T47D (cell line): ENCODE results near the gene ARHGAP8.

ENCODE experiments used
- DNase-seq, 2 experiments: peaks; one replicate each; pipeline versions ENCODE4 v3.0.0 to v3.0.0-alpha.2; 2011 to 2012; ENCODE audit warnings: low read depth in 1 of 2, low spot score in 1 of 2
- JUND ChIP-seq: IDR thresholded peaks from 2 replicates; pipeline ENCODE4 v1.6.1; 2012; ENCODE audit warnings: low read depth
- in situ Hi-C: cut with HindIII; loops from 2 replicates; pipeline ENCODE4 v1.10.0; 2016; ENCODE audit warnings: low sequenced_read_pairs, low pct_unique_long_range_greater_than_20kb

ARHGAP8 gene

DNA sequence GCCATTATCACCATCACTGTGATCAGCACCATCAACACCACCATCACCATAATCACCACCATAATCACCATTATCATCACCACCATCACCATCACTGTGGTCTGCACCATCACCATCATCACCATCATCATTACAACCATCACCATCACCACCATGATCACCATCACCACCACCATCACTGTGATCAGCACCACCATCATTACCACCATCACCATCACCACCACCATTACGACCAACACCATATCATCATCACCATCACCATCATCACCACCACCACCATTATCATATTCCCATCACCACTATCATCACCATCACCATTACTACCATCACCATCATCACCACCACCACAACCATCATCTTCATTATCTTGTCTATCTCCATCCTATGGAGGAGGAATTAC, 132.2 kb downstream of the ARHGAP8 start:
- TF ChIP-seq JUND, result no peak

DNA sequence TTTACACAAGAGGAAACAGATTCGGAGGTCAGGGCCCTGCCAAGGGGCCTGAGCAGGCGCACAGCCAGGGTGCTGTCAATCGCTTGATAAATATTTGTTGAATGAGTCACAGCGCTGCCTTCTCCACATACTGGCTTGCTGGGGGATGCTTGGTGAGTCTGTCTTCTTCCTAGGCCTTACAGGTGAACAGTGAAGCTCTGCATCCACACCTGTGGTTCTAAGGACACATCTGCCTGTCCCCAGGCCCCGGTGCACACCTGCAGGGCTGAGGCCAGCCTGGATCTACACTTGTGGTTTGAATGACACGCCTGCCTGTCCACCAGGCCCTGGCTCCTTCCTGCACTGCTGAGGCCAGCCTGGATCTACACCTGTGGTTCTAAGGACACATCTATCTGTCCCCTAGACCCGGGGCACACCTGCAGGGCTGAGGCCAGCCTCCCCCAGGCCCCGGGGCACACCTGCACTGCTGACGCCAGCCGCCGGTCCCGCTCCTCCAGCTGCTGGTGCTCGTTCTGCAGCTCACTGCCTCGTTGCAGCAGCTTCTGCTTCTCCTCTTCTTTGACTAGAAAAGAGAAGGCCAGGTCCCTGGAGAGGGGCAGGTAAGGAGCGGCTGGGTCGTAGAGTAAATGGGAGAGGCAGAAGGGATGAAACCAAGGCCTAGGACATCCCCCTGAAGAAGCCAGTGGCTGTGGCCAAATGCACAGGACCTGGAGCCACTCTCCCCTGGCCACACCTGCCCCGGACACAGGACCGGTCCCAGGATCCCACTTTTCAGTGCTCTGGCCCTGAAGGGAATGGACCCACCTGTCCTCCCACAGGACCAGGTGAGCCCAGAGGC, 132.8 kb downstream of the ARHGAP8 start:
- DNase-seq, result peak; percentile 19 to 26
- TF ChIP-seq JUND, result no peak
- in situ Hi-C loops, result no loop called here

More for the DNA sequence above, 132.2 kb downstream of the ARHGAP8 start:
- no peak for DNase-seq
- in situ Hi-C loops, result no loop called here

DNA sequence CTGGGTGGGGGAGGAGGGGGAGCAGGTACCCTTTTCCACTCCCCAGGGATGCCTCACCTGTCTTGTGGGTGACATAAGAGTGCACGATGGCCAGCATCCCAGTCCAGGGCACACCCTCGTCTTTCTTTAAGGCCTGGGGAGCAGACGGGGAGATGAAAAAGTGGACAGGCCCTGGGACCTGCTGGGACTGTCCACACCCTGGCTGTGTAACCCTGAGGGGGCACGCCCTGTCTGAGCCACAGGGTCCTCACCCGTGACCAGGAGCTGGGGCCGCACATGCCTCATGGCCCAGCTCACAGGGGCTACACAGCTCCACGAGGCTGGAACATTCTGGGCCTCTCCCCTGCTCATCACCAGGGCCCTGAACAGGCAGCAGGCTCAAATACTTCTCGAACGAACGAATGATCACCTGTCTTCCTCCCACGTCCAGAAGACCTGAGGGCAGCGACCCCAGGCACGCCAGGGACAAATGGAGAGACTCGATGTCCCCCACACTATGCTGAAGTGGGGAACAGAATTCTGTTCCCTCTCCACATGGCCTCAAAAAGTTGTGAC, 133.5 kb downstream of the ARHGAP8 start:
- in situ Hi-C loops, result no loop called here
- TF ChIP-seq JUND, result no peak
- DNase-seq, result no peak

DNA sequence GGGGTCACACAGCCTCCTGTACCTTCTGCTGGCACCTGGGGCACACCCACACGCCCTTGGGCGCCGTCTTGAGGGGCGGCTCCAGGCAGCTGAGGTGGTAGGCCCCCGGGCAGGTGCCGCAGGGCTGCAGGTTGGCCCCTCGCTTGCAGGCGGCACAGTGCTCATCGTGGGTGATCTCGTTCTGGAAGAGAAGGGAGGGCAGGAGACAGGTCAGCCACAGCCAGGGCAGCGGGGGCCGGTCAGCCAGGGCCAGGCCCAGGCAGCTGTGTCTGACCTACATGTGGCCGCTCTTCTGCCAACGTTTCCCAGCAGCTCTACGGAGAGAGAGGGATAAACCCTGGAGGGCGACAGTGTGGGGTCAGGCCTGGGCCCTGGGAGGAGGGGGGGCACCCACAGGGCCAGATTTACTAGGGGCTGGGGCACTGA, 135.6 kb downstream of the ARHGAP8 start:
- DNase-seq, result no peak
- no peak for TF ChIP-seq JUND
- in situ Hi-C loops, result no loop called here

DNA sequence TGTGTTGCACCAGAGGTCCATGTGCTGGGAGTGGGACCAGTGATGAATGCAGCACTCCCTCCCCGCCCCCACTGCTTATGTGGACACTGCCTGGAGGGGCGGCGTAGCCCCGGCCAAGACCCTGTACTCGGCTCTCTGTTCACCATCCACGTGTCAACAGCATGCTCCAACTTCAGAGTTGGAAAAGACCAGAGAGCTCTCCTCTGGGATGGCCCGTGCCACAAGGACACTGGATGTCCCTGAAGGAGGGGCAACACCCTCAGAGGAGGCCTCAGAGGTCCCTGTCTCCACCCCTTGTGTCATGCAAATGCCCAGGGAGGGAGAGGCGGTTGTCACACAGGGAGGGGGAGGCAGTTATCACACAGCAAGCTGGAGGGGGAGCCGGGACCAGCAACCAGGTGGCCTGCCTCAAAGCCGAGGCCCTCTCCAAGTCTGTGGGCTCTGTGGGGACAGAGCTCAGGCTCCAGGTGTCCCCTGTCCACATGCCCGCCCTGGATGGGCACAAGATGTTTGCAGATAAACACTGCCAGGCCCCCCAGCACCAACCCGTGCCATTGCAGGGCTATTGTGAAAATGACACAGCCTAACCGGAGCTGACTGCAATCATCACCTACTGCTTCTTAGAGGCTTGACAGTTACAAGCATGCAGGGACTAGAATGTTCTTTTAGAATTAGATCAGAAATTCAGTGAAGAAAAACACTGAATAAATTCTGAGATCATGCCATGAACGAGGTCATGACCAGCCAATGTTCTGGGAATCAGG, 136.3 kb downstream of the ARHGAP8 start:
- DNase-seq, result no peak
- in situ Hi-C loops, result no loop called here
- TF ChIP-seq JUND, result no peak

DNA sequence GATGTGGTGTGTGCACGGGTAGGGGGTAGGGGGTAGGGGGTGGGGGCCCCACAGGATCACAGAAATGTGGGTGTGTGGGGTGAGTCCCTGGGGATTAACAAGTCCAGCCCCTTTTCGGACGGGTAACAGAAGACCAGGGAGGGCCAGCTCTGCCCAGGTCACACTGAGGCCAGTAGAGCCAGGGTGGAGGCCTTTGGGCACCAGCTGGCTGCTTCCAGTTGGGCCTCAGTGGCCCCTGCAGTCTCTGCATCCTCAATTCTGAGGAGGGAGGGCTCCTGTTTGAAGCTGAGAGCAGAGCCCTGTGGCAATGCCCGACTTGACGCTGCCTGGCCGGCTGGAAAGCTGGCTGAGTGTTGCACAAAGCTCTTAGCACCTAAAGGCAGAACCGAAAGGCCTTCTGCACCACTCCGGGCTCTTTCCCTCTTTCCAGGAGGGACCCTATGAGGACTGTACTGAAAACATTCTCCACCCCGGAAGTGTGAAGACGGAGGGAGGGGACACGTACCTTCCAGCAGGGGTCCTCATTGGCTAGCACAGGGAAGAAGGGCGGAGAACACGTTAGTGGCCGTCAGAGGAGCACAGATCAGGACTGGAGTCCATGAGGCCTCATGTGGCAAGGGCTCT, 137.0 kb downstream of the ARHGAP8 start:
- no peak for TF ChIP-seq JUND
- in situ Hi-C loops, result no loop called here

DNA sequence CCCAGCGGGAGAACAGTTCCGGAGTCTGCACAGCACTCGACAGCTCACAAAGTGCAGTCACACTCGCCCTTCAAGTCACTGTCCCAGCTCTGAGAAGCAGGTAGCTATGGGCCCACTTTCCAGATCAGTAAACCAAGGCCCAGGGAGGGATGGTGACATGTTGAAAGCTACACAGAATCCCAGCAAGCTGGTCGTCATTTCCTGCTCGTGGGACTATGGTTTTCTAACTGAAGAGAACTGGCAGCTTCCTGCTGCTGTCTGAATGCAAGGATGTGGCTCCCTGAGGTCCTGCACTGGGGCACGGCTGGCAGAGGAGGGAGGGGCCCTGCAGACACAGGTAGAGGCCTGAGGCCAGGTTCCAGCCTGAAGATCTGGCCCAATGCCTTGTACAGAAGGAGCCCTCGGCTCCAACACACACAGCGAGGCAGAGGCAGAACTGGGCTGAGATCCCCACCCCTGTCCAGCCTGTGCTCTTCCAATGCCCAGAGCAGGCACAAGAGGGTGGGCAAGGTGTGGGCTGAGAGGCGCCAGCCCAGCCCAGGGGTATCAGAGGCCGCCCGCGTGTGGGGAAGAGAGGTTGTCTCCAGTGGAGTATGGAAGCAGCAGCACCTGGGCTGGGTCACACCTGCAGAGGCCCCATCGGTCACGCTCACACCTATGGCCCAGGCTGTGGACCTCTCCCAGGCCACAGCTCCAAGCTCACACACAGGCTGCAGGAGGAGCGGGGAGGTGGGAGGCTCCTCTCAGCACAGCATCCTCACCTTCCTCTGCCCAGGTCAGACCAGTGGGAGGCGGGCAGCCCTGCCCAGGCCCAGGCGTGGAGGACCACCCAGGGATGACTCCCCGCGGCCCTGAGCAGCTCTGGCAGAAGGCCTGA, 138.3 kb downstream of the ARHGAP8 start:
- in situ Hi-C loops, result no loop called here
- no peak for DNase-seq
- TF ChIP-seq JUND, result no peak

More for the DNA sequence above, 137.0 kb downstream of the ARHGAP8 start:
- DNase-seq, result peak in 1 of 2 experiments; percentile 23

DNA sequence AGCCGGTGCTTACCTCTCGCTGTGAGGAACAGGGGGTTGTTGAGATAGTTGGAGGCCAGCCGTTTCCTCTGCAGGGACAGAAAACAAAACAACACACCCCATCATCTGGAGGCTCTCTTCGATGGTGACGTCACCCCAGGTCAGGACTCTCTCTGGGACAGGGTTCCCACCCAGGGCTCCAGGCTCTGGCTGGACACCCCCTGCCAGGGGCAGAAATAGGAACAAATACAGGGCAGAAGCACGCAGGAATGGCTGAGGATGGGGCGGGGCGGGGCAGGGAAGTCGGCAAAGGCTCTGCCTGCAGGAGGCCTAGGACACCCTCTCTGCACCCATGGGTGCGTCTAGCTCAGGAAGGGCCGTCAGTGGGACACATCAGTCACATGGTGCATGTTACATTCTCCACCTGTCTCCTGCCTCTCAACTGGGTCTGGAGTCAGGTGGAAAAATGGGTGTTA, 138.9 kb downstream of the ARHGAP8 start:
- DNase-seq, result no peak
- no peak for TF ChIP-seq JUND
- in situ Hi-C loops, result no loop called here

DNA sequence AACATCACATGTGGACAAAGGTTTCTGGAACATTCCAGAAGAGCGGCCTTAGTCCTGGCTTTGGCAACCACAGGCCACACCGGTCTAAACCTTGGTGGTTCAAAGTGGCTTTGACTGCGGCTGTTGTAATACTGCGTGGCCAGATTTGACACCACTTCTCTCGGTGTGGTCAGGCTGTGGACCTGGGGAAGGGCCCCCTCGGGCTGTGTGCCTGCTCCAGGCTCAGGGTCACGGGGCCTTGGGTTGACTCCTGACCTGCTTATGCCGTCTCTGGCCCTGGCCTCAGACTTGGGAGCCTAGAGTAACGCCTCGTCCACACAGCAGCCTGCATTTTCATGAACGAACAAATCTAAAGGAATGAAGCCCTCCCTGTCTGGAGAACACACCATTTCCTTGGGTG, 139.4 kb downstream of the ARHGAP8 start:
- in situ Hi-C loops, result no loop called here
- no peak for DNase-seq
- no peak for TF ChIP-seq JUND

DNA sequence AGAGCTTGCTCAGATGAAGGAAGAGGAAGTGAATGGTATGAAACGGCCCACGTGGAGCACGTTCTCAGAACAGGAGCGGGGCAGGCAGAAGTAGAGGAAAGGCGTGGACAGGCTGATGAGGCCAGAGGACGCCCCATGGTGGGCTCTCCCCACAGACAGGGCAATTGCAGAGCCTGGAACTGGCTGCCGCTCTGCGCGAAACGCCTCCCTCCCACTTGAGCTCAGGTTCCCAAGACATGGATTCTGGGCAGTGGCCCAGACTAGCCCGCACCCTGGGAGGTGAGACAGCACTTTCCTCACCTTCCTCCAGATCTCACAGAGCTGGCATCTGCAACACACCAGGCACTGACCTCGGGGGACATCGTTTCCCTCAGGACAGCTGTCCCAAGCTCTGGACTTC, 139.9 kb downstream of the ARHGAP8 start:
- no peak for DNase-seq
- TF ChIP-seq JUND, result no peak
- in situ Hi-C loops, result no loop called here

DNA sequence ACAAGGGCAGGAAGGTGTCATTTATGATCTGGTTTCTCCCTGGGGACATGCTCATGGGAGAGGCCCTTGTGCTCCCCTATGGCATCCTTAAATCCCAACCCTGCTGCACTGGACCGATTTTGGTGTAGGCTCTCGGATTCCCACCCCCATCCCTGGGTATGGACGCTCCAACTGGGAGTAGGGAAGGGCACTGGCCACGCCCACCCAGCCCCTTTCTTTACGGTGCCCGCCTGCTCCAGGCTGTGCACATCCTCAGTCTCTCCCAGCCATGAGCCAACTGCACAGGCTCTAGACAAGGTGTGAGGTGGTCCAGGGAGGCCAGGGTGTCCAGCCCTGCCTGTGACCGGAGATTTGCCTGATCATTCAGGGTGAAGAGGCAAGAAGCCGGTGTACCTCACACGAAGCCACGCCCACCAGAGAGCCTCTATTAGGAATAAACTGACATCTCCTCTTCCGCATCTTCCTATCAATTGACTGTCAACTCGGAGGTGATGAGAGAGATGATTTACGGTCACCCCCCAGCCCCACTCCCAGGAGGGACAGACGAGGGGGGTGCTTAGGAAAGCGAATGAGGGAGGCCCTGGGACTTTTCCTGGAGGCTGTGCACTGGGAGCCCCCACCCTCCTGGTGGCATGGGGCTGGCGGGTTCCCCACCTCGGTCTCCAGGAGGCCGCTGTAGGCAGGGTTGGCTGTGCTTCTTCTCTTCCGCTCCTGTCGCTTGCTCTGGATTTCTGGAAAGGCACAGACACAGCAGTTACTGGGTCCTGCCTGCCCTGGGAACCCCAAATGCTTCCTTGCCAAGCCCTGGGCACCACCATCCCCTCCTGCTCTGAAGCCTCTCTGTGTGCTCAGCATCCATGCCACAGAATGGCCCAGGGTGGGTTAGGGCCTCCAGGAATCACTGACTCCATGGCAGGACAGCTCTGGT, 140.7 kb downstream of the ARHGAP8 start:
- TF ChIP-seq JUND, result no peak
- DNase-seq, result no peak
- in situ Hi-C loops, result no loop called here
